ENCODE results near the gene TRIM24.
"Not testable (repeated sequence)": the region's sequence is repeated elsewhere in the genome, so short reads cannot be mapped to it uniquely, and the experiment has no call there.

The TRIM24 gene

DNA sequence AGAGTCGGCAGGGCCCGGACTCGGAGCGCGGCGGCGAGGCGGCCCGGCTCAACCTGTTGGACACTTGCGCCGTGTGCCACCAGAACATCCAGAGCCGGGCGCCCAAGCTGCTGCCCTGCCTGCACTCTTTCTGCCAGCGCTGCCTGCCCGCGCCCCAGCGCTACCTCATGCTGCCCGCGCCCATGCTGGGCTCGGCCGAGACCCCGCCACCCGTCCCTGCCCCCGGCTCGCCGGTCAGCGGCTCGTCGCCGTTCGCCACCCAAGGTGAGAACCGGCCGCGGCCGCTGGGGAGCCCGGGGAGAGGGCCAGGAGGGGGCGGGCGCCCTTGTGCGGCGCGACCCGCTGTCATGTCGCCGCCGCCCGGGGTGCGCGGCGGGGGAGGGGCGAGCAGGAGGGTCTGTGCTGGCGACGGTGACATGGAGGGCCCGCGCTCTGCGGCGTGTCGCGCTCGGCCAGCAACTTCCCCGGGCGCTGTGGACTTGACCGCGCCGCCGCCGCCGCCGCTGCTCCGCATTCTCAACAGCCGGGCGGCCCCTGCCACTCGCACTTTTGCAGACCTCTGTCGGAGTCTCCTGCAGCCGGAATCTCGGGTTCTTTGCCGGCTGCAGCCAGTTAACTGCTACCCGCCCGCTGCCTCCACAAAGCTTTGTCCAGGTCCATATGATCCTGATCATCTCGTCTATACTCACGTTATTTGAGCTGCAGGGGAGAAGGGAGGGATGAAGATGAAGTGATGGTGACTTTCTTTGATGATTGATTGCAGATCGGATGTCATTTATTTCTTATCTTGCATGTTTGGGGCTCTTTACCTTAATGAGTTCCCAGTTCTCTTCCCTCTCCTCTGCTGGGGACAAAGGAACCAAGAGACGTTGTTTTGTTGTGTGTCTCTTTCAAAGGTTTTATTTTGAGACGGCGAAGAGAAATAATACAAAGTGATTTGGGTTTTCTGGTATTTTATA lies 869 bp downstream of the TRIM24 start:
- DNase-seq, result peak; percentile 77

DNA sequence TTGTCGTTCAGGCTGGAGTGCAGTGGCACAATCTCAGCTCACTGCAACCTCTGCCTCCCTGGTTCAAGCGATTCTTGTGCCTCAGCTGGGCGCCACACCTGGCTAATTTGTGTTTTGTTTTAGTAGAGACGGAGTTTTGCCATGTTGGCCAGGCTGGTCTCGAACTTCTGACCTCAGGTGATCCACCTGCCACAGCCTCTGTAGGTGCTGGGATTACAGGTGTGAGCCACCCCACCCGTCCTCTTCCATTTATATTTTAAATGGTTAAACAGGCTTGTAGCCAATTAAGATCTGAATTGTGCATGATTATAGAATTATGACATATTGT lies 3.2 kb downstream of the TRIM24 start:
- DNase-seq, result not testable (repeated sequence)

DNA sequence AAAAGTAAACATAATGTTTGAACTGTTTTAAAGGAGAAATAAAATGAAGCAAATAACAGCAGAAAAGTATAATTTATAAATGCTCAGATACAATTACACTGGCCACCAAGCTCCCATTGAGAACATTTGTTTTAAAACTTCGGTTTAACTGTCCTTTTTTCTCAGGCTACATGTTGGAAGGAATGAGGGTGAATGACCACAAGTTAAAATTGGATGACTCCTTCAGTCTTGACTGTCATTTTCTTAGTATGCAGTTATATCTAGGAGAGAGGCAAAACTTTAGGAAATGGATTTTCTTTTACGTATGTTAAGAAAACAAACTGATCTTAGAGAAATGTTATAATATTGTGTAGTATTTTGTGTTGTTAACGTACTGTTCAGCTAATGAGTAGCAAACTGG lies 5.0 kb downstream of the TRIM24 start:
- no peak for DNase-seq

DNA sequence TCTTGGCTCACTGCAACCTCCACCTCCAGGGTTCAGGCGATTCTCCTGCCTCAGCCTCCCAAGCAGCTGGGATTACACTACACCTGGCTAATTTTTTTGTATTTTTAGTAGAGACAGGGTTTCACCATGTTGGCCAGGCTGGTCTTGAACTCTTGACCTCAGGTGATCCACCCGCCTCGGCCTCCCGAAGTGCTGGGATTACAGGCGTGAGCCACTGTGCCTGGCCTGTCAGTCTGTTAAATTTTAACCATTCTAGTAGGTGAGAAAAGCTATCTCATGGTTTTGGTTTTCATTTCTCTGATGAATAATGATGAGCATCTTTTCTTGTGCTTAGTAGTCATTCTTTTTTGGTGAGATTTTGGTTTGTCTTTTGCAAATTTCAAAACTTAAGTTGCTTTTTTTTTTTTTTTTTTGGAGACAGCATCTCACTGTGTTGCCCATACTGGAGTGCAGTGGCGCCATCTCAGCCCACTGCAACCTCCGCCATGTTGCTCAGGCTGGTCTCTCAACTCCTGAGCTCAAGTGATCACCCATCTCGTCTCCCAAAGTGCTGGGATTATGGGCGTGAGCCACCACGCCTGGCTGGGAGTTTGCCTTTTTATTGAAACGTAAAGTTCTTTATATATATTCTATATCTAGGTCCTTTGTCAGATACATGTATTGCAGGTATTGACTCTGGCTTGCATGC lies 6.2 kb downstream of the TRIM24 start:
- DNase-seq, result not testable (repeated sequence)

DNA sequence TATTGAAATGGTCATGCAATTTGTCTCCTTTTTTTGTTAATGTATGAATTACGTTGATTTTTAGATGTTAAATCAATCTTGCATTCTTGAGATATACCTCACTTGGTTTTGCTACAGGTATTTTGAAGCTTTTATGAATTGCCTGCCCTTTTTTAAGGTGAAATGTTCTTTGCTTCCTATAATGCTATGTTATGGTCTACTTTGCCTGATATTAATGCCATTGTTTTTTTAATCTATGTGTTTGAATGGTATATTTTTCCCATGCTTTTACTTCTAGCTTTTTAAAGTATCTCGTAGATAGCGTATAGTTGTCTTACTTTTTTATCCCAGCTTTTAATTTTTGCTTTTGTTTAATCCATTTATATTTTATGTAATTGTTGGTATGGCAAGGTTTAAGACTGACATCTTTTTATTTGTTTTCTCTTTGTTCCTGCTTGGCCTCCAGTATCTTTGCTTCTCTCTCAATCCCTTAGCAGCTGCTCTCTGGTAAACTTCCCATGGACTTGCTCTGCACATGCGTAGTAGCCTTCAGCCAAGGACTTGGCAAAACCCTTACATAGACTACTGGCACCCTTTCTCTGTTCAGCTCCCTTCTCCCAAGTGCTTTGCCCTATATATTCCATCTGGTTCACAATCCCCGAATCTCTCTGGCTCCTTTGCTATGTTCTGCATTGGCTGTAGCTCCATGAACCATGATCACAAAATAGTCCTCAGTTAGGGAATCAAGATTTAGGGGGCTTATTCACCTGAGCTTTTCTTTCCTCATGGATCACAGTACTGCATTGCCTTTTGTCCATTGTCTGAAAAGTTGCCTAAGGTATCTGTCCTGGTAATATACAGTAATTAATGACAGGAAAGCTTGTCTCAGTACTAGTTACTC lies 8.4 kb downstream of the TRIM24 start:
- DNase-seq, result no peak

DNA sequence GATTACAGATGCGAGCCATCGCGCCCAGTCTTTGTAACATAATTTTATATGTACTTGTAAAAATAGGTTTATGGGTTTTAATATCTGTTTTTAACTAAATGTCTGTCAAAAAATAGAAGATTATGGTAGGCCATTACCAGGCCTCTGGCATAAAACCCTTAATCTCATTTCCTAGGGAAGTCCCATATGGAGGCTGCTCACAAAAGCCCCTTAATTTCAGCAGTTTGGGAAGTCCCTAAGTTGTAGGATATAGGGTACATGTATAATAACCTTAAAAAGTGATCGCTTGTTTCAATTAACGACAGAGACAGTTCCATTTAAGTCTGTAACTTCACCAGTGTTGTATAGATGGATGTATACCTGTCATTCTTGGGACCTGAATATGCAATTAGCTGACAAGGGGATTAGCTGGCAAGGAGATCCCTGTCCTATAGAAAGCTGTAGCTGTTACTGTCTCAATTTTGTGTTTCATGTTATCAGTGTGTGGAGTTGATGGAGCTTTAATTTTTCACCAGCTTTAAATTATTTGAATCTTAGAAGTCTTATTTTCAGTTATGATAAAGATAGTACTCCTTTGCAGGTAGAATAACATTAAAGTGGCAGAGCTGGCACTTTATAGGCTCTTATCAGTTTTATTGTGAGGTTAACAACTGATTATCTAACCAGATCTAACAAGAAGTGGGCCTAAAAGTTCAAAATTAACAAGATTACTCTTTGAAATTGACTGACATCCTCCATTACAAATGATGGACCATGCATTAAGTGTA lies 10.5 kb downstream of the TRIM24 start:
- DNase-seq, result no peak

DNA sequence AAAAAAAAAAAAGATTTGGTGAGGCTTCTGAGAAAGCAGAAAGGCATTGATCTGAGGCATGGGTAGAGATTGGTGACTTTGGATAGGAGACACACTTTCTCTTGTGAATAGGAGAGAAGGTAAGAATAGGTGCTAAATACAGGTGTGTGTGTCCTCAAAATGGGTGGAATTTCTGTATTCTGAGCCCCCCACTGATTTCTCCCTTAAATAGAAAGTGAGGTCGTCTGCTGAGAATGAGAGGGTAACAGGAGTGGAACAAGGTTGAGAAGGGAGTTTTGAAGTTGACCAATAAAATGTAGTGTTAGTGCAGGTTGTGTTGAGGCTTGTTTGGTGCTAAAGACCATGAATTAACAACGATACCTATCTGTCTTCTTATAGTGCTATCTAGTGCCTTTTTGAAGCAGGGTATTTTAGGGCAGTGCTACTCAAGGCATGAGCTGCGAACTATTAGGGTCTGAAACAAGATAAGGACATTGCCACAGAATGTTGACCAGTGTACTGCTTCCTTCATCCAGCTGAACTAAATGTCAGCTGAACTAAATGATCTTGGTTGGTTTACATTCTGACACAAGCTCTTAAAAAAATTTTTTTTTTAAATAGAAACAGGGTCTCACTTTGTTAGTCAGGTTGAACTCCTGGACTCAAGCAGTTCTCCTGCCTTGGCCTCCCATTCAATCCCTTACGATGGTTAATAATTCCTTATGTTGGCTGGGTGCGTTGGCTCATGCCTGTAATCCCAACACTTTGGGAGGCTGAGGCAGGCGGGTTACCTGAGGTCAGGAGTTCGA lies 12.4 kb downstream of the TRIM24 start:
- no peak for DNase-seq

DNA sequence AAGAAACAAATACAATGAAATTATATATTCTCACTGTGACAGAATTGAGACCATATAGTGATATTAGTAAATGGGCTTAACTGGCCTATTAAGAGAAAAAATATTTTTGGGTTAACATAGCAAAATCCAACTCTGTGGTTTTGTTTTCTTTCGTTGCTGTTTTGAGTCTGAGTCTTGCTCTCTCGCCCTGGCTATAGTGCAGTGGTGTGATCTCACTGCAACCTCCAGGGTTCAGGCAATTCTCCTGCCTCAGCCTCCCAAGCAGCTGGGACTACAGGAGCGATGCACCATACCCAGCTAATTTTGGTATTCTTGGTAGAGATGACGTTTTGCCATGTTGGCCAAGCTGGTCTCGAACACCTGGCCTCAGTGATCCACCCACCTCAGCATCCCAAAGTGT lies 15.3 kb downstream of the TRIM24 start:
- DNase-seq, result no peak

DNA sequence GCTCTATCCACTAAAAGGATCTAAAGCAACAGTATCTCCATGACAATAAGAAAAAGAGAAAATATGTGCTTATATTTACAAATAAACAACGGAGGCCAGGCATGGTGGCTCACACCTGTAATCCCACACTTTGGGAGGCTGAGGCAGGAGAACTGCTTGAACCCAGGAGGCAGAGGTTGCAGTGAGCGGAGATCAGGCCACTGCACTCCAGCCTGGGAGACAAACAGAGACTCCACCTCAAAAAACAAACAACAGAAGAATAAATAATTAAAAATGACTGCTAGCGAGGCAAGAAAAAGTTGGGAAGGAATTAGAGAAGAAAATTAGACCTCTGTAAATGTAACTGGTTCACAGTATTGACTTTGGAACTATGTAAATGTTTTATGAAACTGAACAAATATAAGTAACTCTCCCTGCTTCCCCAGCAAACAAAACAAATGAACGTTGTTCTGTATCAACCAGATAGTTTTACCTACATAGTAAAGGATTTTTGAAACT lies 17.1 kb downstream of the TRIM24 start:
- no peak for DNase-seq

DNA sequence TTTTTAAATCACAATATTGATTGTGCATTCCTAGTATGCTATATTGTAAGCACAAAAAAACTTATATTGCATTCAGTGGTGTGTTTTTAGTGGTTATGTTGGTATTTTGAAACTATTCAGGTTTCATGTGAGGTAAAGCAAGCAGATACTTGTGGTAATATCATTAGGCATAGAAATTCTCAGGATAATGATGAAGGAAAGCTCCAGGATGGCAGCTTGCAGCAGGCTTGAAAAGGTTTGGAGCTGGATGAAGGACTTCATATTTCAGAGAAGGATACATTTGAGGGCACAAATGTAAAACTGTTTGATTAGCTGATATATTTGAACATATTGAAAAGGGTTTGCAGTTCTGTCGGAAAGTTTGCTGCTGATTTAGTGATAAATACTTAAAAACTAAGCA lies 17.5 kb downstream of the TRIM24 start:
- DNase-seq, result no peak

DNA sequence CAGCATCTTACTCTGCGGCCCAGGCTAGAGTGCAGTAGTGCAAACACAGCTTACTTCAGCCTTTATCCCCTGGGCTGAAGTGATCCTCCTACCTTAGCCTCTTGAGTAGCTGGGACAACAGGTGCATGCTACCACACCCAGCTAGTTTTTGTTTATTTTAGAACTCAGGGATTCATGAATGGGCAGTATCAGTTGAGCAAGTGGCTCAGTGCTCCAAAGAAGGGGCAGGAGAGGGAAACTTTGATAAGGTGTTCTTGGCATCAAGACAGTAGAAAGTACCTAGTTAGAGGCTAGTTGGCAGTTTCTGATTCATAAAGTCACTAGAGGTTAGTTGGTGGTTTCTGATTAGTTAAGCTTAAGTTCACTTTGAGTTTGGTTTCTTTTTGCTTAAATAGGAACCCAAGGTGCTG lies 18.4 kb downstream of the TRIM24 start:
- no peak for DNase-seq

DNA sequence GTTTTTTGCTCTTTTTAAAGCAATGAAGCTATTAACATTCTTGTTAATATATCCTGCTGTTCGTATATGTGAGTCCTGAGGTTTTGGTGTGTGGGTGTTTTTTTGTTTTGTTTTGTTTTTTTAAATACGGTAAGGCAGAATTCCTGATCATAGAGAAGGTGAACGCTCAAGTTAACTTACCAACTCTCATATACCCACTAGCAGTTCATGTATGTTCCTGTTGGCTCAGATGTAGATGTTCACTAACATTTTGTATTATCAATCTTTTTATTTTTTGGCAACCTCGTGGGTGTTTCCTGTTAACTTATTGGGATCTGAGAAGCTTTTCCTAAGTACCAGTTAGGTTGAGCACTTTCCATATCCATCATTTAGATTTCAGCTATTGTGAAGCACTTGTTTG lies 20.5 kb downstream of the TRIM24 start:
- DNase-seq, result no peak

DNA sequence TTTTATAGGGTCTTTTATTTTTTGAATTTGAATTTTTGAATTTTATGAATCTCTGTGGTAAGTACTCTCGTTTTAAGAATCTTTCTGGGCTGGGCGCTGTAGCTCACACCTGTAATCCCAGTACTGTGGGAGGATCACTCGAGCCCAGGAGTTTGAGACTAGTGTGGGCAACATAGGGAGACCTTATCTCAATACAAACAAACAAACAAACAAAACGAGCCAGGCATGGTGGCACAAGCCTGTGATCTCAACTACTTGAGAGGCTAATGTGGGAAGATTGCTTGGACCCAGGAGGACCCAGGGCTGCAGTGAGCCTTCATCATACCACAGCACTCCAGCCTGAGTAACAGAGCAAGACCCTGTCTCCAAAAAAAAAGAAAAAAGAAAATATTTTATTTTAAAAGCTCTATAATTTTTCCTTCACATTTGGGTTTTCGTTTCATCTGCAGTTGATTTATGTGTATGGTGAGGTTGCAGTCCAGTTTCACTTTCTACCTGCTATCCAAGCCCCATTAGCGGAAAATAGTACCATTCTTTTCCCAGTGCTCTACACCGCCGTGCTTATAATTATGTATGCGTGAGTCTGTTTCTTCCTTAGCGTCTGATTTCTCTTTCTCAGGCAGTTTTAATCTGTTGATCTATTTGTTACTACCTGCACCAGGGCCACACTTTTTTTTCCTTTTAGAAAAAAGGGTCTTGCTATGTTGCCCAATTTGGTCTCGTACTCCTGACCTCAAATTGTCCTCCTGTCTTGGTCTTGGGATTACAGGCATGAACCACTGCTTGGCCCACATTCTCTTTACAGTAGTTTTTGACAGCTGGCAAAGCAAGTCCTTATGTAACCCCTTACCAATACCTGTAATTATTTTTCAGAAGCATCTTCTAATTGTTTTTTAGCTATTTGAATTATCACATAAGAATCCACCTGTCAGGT lies 21.7 kb downstream of the TRIM24 start:
- no peak for DNase-seq

DNA sequence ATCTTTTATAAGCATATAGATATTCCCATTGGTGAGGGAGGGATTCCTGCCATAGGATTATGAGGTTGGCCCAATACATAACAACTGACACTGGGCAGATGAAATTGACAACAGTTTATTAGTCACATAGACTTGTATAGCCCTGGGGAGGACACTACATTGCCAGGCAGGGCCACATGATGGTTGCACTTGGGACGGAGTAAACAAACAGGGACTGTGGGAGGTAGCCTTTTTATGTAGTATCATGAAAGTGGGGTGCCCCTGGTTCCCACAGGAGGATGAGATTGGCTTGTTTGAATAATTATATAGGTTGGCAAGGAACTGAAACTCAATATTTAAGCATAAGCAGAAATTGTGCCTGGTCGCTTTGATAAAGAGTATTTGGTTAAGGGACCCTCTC lies 23.5 kb downstream of the TRIM24 start:
- DNase-seq, result no peak

DNA sequence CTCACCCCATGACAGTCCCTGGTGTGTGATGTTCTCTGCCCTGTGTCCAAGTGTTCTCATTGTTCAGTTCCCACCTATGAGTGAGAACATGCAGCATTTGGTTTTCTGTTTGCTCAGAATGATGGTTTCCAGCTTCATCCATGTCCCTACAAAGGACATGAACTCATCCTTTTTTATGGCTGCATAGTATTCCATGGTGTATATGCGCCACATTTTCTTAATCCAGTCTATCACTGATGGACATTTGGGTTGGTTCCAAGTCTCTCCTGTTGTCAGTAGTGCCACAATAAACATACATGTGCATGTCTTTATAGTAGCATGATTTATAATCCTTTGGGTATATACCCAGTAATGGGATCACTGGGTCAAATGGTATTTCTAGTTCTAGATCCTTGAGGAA lies 25.4 kb downstream of the TRIM24 start:
- not testable (repeated sequence) for DNase-seq

DNA sequence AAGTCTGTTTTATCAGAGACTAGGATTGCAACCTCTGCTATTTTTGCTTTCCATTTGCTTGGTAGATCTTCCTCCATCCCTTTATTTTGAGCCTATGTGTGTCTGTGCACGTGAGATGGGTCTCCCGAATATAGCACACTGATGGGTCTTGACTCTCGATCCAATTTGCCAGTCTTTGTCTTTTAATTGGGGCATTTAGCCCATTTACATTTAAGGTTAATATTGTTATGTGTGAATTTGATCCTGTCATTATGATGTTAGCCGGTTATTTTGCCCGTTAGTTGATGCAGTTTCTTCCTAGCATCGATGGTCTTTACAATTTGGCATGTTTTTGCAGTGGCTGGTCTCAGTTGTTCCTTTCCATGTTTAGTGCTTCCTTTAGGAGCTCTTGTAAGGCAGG lies 29.1 kb downstream of the TRIM24 start:
- not testable (repeated sequence) for DNase-seq

DNA sequence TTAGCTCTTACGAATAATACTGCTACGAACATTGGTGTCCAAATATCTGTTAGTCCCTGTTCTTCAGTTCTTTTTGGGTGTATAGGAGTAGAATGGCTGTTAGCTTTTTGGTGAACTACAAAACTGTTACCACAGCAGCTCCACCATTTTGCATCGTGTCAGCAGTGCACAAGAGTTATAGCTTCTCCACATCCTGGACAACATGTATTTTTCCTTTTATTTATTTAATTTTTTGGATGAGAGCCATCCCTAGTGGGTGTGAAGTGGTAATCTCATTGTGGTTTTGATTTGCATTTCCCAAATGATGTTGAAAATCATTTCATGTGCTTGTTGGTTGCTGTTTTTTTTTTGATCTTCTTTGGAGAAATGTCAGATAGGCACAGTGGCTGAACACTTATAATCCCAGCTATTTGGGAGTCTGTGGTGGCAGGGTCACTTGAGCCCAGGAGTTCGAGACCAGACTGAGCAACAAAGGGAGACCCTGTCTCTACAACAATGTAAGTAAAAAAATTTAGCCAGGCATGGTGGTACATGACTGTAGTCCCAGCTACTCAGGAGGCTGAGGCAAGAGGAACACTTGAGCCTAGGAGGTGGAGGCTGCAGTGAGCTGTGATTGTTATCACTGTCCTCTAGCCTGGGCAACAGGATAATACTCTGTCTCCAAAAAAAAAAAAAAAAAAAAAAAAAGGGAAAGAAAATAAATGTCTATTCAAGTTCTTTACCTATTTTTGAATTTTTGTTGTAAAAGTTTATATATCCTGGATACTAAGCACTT lies 31.7 kb downstream of the TRIM24 start:
- DNase-seq, result no peak

DNA sequence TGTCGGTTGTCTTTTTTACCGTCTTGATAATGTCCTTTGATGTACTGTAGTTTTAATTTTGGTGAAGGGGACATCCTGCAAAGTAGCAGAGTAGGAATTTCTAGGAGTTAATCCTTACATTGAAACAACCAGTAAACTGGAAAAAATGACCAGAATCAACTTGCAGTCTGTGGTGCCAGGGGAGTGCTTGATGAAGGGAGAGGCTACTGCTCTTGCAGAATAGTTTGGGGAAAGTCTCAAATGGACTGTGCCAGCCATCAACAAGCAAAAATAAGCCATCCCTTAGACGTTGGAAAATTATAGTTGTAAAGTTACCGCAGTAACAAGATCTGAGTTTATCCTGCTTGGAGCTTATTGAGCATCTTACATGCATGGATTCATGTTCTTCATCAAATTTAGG lies 32.4 kb downstream of the TRIM24 start:
- DNase-seq, result no peak

DNA sequence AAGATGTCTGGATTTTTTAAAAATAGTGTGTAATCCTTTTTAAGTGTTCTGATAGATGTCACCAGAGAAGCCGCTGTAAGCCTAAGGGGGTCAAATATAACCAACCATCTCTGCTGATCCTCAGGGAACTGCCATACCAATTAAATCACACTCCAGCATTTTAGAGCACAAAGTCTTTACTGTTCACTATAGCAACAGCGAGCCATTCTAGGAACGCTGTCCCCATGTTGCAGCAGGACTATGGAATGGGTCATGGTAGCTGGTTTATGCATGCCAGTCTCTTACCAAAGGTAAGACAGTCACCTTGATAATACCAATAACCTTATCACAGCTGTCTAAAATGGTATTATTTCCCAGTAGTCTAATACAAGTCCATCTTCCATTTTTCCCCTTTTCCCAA lies 33.5 kb downstream of the TRIM24 start:
- DNase-seq, result no peak

DNA sequence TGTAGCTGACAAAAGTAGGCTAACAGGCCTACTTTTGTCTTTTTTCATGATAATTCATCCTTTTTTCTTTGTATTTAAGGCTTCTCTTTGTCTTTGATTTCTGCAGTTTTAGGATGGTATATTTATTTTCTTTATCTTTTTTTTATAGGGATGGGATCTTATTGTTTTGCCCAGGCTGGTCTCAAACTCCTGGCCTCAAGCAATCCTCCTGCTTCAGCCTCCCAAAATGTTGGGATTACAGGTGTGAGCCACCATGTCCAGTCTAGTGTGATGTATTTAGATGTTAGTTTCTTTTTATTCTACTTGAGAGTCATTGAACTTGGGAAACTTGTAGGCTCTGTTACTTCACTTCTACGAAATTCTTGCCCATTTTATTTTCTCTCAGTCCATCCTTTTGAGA lies 35.4 kb downstream of the TRIM24 start:
- DNase-seq, result no peak

Data from NCI-H2171 treated with DMSO at 0.1 percent for 48 hours (cell line).